GM06990 (cell line): ENCODE measurements around the gene TAS2R50.

Experiments
- DNase-seq: peaks from one replicate; pipeline ENCODE4 v3.0.0-alpha.2; 2011; ENCODE audit not compliant: insufficient read length; ENCODE audit errors: extremely low read depth
- H3K27me3 ChIP-seq: replicated peaks from 2 replicates; pipeline ENCODE4 v1.6.0; 2011; ENCODE audit warnings: low read length; ENCODE audit not compliant: control insufficient read depth, insufficient read depth
- H3K36me3 ChIP-seq: 2 replicates; pipeline ENCODE4 v1.5.1; 2011; ENCODE audit warnings: low read length; ENCODE audit not compliant: control insufficient read depth, insufficient read depth
- H3K4me3 ChIP-seq: replicated peaks from 2 replicates; pipeline ENCODE4 v1.5.1; 2011; ENCODE audit warnings: low read depth, mild to moderate bottlenecking, control low read depth, low read length
- CTCF ChIP-seq: IDR thresholded peaks from 2 replicates; pipeline ENCODE4 v1.5.1; 2011; ENCODE audit warnings: low read length, control low read depth, mild to moderate bottlenecking, inconsistent platforms; ENCODE audit not compliant: insufficient read depth, poor library complexity, severe bottlenecking

TAS2R50 gene

GRCh38 chr12:10989107-10989506 is 2.4 kb upstream of the TAS2R50 start:
- no peaks in the 10 kb centered on the region for H3K27me3 ChIP-seq

GRCh38 chr12:10982244-10982643 is 4.5 kb downstream of the TAS2R50 start:
- peak; percentile 15 for DNase-seq
- H3K36me3 ChIP-seq: no peaks in the 10 kb centered on the region
- no peak overlapping the region for H3K4me3 ChIP-seq
- TF ChIP-seq CTCF: no peak
- no peaks in the 10 kb centered on the region for H3K27me3 ChIP-seq

More at GRCh38 chr12:10989107-10989506, 2.4 kb upstream of the TAS2R50 start:
- Histone ChIP-seq H3K4me3 (no peak overlapping the region), H3K36me3 (no peaks in the 10 kb centered on the region)
- no peak for DNase-seq
- no peak for TF ChIP-seq CTCF

DNA sequence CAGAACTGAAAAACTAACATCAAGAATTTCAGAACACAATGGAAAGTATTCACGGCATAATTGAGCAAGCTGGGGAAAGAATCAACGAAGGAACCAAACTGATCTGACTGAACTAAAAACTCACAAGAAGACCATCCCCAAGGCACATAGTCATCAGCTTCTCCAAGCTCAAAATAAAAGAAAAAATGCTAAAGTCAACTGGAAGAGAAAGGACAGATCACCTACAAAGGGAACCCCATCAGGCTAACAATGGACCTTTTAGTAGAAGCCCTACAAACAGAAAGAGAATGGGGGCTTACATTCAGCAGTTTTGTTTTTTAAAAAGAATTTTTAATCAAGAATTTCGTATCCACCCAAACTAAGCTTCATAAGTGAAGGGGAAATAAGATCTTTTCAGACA is 11.7 kb downstream of the TAS2R50 start:
- no peak for DNase-seq
- no peaks in the 10 kb centered on the region for H3K27me3 ChIP-seq

DNA sequence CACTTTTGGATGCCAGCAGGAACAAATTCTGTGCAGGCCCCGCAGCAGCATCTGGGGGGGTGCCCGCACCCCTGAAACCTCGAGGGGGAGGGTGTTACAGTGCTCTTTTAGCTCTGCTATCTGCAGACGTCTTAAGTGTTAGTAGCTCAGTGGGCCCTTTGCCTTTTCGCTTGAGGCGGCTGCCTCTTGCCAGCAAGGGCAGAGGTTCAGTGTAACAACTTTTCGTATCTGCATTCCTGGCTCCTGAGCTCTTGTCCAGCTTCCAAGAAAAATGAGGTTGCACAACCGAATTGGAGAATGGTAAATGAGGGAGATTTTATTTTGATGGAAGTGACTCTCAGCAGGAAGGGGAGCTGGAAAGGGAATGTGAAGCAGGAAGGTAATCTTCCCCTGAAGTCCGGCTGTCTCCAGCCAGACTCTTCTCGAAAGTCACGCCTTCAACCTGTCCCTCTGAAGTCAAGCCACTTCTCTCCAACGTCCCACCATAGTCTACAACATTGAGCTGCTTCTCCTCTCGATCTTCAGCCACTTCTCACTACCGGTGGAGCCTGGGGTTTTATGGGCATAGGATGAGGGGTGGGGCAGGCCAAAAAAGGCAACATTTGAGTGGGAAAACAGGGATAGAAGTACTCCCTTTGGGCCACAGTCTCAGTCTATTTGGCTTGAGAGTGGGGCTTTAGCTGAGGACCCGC is 17.8 kb downstream of the TAS2R50 start:
- no peak for DNase-seq
- no peak overlapping the region for H3K4me3 ChIP-seq
- no peak for TF ChIP-seq CTCF
- no peaks in the 10 kb centered on the region; the same call in 1 of the 2 replicates for H3K36me3 ChIP-seq
- no peaks in the 10 kb centered on the region for H3K27me3 ChIP-seq

More for the DNA sequence above, 11.7 kb downstream of the TAS2R50 start:
- H3K4me3 ChIP-seq: no peak overlapping the region
- H3K36me3 ChIP-seq: no peaks in the 10 kb centered on the region; the same call in 1 of the 2 replicates
- TF ChIP-seq CTCF: no peak

DNA sequence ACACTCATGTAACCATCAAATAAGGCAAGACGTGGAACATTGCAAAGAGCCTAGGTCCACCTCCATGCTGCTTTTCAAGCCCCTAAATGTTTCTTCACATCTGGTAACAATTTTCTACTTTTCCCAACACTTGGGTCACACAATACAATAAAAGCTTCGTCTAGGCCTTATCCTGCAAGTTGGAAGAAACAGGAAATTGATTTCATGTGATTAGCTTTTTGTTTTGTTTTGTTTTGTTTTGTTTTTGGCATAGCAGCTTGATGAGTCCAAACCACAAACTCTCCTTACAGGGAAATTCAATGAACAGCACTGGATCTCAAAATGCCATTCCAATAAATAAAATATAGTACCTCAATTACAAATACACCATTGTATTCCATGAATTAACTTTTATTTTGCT is 19.3 kb downstream of the TAS2R50 start:
- DNase-seq: no peak
- Histone ChIP-seq H3K36me3 (no peaks in the 10 kb centered on the region; the same call in 1 of the 2 replicates), H3K27me3 (no peaks in the 10 kb centered on the region), H3K4me3 (no peak overlapping the region)
- TF ChIP-seq CTCF: no peak

GRCh38 chr12:10966314-10966713 is 20.4 kb downstream of the TAS2R50 start:
- no peaks in the 10 kb centered on the region; the same call in 1 of the 2 replicates for H3K36me3 ChIP-seq
- H3K4me3 ChIP-seq: no peak overlapping the region
- no peak for DNase-seq
- TF ChIP-seq CTCF: no peak
- no peaks in the 10 kb centered on the region for H3K27me3 ChIP-seq
